ENCODE data around the gene SPHK1. TPM values are rescaled to one million over a fixed set of nuclear protein-coding genes. Genes with fewer than 3 reads are reported as not detected.

SPHK1 gene
- total RNA-seq, 4 donors from 2014 or later: 0.66 to 5.0 (median 2.5) TPM

DNA sequence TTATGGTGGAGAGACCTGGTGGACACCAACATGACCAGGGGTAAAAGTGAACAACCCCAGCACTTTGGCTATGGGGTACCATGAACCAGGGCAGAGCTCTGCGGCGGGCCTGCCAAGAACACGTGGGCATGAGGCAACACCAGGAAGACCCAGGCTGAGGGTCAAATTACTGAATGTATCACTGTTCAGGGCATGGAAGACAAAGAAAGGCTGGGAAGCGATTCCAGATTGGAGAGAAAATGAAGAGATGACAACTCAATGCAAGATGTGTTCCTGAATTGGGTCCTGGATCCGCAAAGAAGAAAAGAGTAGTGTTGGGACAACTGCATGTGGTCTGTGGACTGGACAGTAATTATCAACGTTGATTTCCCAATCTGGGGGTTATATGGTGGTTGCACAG, 19.8 kb downstream of the SPHK1 start:
- in situ Hi-C loops (cut with MboI; ENCODE audit: low sequenced_read_pairs in 4 of 4): loop anchor here in 1 of 4 donors (5.0 kb wide), 1 partner anchor 102 kb away; no protein-coding TSS in a partner anchor
- peak; percentile 24 to 60 for ATAC-seq

DNA sequence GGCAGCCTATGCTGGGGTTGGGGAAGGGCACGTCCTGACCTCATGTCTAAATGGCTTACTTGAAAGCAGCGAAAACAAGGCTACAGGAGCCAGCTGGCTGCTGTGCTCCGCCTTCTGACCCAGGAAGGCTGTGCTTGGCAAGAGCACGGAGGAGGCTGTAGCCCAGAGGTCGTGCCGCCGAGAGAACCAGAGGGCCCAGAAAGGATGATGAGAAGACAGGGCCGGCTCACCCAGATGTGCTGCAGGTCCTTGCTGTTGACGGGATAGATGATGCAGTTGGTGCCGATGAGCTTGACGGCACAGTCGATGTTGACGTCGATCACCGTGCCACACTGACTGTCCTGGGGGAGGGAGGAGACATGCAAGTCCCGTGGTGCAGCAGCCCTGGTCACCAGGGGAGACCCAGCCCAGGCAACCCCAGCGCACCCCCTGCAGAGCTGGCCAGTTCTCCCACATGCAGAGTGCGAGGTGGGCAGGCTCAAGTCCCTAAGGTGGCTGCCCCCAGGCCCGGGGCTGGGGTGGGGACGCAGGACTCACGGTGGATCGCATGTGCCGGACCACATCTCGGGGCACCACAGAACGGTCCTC, 20.7 kb downstream of the SPHK1 start:
- peak; percentile 26 to 67 for ATAC-seq
- no peaks in the 10 kb centered on the region for H3K27me3 ChIP-seq
- intact Hi-C loops (cut with DNase I; ENCODE audit: low total_unique reads): loop anchor here (10.0 kb wide), 1 partner anchor 280 kb away; no protein-coding TSS in a partner anchor
- peak in 1 of 2 donors; percentile 40 for DNase-seq
- H3K36me3 ChIP-seq: peaks cover 0 to 35% of the 10 kb centered on the region in 2 donors
- TF ChIP-seq, protein P1, sequence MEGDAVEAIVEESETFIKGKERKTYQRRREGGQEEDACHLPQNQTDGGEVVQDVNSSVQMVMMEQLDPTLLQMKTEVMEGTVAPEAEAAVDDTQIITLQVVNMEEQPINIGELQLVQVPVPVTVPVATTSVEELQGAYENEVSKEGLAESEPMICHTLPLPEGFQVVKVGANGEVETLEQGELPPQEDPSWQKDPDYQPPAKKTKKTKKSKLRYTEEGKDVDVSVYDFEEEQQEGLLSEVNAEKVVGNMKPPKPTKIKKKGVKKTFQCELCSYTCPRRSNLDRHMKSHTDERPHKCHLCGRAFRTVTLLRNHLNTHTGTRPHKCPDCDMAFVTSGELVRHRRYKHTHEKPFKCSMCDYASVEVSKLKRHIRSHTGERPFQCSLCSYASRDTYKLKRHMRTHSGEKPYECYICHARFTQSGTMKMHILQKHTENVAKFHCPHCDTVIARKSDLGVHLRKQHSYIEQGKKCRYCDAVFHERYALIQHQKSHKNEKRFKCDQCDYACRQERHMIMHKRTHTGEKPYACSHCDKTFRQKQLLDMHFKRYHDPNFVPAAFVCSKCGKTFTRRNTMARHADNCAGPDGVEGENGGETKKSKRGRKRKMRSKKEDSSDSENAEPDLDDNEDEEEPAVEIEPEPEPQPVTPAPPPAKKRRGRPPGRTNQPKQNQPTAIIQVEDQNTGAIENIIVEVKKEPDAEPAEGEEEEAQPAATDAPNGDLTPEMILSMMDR (IDR thresholded peaks at IDR 0.05 in 4 of 5, conservative IDR thresholded peaks at IDR 0.05 in 1 of 5): no peak
- no peak for TF ChIP-seq POLR2A (IDR thresholded peaks at IDR 0.05)
- H3K4me3 ChIP-seq: no peak overlapping the region
- H3K4me1 ChIP-seq: peaks cover 35 to 44% of the 10 kb centered on the region in 2 donors
- H3K9me3 ChIP-seq: no peaks in the 10 kb centered on the region
- in situ Hi-C loops (cut with MboI; ENCODE audit: low sequenced_read_pairs in 4 of 4): loop anchor here in 1 of 4 donors (5.0 kb wide), 1 partner anchor 103 kb away; no protein-coding TSS in a partner anchor
- peak overlapping the region; percentile 45 to 78 (median 68) for H3K27ac ChIP-seq

More for the DNA sequence above, 19.8 kb downstream of the SPHK1 start:
- TF ChIP-seq, protein P1 (IDR thresholded peaks at IDR 0.05 in 4 of 5, conservative IDR thresholded peaks at IDR 0.05 in 1 of 5): no peak
- no peak for TF ChIP-seq POLR2A (IDR thresholded peaks at IDR 0.05)
- peaks cover 35 to 44% of the 10 kb centered on the region in 2 donors for H3K4me1 ChIP-seq
- H3K27me3 ChIP-seq: no peaks in the 10 kb centered on the region
- peak overlapping the region; percentile 45 to 78 (median 68) for H3K27ac ChIP-seq
- DNase-seq: peak in 1 of 2 donors; percentile 39
- intact Hi-C loops (cut with DNase I; ENCODE audit: low total_unique reads): loop anchor here (10.0 kb wide), 1 partner anchor 279 kb away; no protein-coding TSS in a partner anchor
- H3K4me3 ChIP-seq: no peak overlapping the region
- peaks cover 0 to 43% of the 10 kb centered on the region in 2 donors for H3K36me3 ChIP-seq
- H3K9me3 ChIP-seq: no peaks in the 10 kb centered on the region

DNA sequence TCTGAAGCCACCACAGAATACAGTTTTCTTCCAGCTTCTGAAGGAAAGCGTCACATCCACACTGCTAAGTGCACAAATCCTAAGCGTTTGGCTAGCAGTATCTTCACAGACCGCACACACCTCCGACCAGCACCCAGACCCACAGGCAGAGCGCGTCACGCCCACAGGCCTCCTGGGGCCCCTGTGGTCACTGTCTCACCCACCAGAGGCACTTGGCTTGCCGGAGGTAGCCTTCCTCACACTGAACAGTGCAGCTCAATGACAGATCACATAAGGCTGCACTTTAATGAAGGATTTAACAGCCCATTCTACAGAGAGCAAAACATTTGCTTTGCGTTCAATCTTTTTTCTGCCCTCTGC, 21.2 kb downstream of the SPHK1 start:
- H3K4me3 ChIP-seq: no peak overlapping the region
- H3K27me3 ChIP-seq: no peaks in the 10 kb centered on the region
- in situ Hi-C loops (cut with MboI; ENCODE audit: low sequenced_read_pairs in 4 of 4): no loop called here
- no peaks in the 10 kb centered on the region for H3K9me3 ChIP-seq
- TF ChIP-seq, protein P1 (IDR thresholded peaks at IDR 0.05 in 4 of 5, conservative IDR thresholded peaks at IDR 0.05 in 1 of 5): no peak
- no peak for TF ChIP-seq POLR2A (IDR thresholded peaks at IDR 0.05)
- ATAC-seq: no peak
- H3K36me3 ChIP-seq: peaks cover 0 to 30% of the 10 kb centered on the region in 2 donors
- H3K4me1 ChIP-seq: peaks cover 35 to 44% of the 10 kb centered on the region in 2 donors
- H3K27ac ChIP-seq: peak overlapping the region; percentile 12 to 78 (median 44)
- intact Hi-C loops (cut with DNase I; ENCODE audit: low total_unique reads): loop anchor here (10.0 kb wide), 1 partner anchor 281 kb away; no protein-coding TSS in a partner anchor
- no peak for DNase-seq

GRCh38 chr17:76405967-76406647, 21.7 kb downstream of the SPHK1 start:
- peaks cover 0 to 25% of the 10 kb centered on the region in 2 donors for H3K36me3 ChIP-seq
- H3K4me3 ChIP-seq: no peak overlapping the region
- peak overlapping the region in 3 of 4 donors; percentile 12 to 78 (median 43) for H3K27ac ChIP-seq
- no peaks in the 10 kb centered on the region for H3K27me3 ChIP-seq
- DNase-seq (peak; percentile 52 to 65), ATAC-seq (peak; percentile 46 to 63)
- intact Hi-C loops (cut with DNase I; ENCODE audit: low total_unique reads): loop anchor here (10.0 kb wide), 1 partner anchor 281 kb away; no protein-coding TSS in a partner anchor
- in situ Hi-C loops (cut with MboI; ENCODE audit: low sequenced_read_pairs in 4 of 4): no loop called here
- peaks cover 35 to 44% of the 10 kb centered on the region in 2 donors for H3K4me1 ChIP-seq
- no peak for TF ChIP-seq POLR2A (IDR thresholded peaks at IDR 0.05)
- H3K9me3 ChIP-seq: no peaks in the 10 kb centered on the region

GRCh38 chr17:76407509-76407908, 23.1 kb downstream of the SPHK1 start:
- H3K27ac ChIP-seq: no peak overlapping the region
- peaks cover 35 to 44% of the 10 kb centered on the region in 2 donors for H3K4me1 ChIP-seq
- no peaks in the 10 kb centered on the region for H3K9me3 ChIP-seq
- DNase-seq (no peak), ATAC-seq (no peak)
- intact Hi-C loops (cut with DNase I; ENCODE audit: low total_unique reads) (loop anchor here (10.0 kb wide), 1 partner anchor 283 kb away; no protein-coding TSS in a partner anchor), in situ Hi-C loops (cut with MboI; ENCODE audit: low sequenced_read_pairs in 4 of 4) (no loop called here)
- H3K27me3 ChIP-seq: no peaks in the 10 kb centered on the region
- H3K4me3 ChIP-seq: no peak overlapping the region
- peaks cover 0 to 13% of the 10 kb centered on the region in 2 donors for H3K36me3 ChIP-seq
- TF ChIP-seq POLR2A (IDR thresholded peaks at IDR 0.05): no peak
- TF ChIP-seq, protein P1 (IDR thresholded peaks at IDR 0.05 in 4 of 5, conservative IDR thresholded peaks at IDR 0.05 in 1 of 5): no peak

Measured in gastrocnemius medialis (tissue), 4 donors.